HG03175 (cell line): Measurements from ENCODE around the gene EIF3L.

ENCODE experiments used
- ATAC-seq: cut with Tn5 transposase; IDR thresholded peaks from one replicate; pipeline ENCODE4 v1.9.1; 2021; ENCODE audit warnings: mild to moderate bottlenecking, moderate library complexity; ENCODE audit not compliant: unreplicated experiment

The EIF3L gene

DNA sequence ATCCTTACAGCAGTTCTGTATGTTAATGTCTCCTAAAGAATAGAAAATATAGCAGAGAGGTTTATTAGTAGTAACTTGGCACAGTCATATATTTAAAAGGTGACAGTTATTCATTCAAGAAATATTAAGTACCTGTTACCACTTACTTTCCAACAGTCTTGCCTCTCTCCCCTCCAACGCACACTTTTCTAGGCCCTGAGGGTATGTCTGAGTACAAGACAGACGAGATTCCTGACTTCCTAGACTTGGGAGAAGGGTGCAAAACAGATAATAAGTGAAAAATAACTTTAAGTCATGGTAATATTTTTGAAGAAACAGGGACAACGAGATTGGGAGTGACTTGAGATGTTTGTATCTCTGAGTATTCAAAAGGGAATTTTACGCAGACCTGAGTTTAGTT is 1.6 kb downstream of the EIF3L start:
- ATAC-seq, result no peak

DNA sequence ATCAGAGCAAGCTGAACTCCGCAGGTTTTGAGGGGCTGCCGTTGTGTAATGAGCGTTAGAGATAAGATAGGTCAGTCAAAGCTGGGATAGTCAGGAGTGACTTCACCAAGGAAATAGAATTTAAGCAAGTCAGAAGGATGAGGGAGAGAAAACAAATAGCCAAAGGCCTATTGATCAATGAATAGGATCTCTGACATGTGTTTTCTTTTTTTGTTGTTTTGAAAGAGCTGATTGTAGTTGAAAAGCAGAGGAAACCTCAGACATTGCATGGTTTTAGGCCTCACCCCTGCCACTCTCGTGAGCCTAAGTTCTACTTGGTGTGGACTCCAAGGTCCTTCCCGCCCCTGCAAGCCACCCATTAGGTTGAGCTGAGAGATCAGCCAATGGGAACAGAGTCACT is 3.2 kb downstream of the EIF3L start:
- no peak for ATAC-seq

GRCh38 chr22:37854946-37855345 is 5.7 kb downstream of the EIF3L start:
- ATAC-seq, result no peak

GRCh38 chr22:37855462-37855861 is 6.2 kb downstream of the EIF3L start:
- ATAC-seq, result no peak

DNA sequence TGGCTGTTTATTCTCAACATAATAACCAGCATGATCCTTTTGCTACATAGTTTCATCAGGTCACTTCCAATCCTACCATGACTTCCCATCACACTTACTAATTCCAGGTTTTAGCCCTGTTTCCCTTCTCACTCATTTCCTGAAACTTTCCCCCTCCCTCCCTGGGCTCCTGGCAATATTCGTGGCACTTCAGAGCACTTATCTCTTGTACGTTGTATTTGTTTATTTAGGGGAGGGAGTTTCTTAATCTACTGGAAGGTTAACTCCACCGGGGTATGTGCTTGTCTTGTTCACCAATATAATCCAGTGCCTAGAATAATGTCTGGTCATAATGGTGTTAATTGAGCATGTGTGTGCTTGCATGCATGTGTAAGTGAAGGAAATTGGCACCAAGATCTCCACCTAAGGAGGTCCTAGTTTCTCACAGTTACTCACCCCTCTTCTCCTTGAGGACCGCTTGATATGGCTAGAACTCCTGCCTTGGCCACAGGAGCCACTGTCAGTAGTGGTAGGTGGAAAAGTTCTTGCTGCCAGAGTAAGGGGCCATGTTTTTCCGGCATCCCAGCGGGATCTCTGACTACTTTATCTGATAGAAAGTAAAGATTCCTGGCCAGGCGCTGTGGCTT is 11.7 kb downstream of the EIF3L start:
- no peak for ATAC-seq

- ATAC-seq, result no peak
Observed at GRCh38 chr22:37862570-37863325, 13.5 kb downstream of the EIF3L start.

GRCh38 chr22:37865510-37865909 is 16.3 kb downstream of the EIF3L start:
- ATAC-seq, result no peak

- ATAC-seq, result no peak
Observed at GRCh38 chr22:37870273-37870672, 21.1 kb downstream of the EIF3L start.

DNA sequence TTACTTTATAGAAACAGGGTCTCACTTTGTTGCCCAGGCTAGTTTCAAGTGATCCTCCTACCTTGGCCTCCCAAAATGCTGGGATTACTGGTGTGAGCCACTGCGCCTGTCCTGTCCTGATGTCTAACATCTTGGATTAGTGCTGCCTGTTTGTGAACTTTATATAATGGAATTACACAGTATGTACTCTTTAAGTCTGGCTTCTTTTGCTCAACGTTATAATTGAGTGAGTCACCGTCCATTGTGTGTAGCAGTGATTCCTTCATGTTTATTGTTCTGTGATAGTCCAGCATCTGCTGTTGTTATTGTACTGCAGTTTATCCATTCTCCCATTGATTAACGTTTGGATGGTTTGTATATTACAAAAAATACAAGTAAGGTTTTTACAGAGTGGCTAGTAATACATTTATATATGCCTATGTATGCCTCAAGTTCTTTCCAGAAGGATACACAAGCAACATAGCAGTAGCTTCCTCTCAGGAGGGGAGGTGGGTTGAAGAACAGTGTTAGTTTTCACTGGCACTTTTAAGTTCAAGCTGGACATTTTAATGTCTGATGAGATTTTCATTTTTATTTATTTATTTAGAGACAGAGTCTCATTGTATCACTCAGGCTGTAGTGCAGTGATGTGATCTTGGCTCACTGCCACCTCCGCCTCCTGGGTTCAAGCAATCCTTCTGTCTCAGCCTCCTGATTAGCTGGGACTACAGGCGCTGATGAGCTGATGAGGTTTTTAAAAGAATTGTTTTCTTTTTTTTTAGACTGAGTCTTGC is 31.6 kb downstream of the EIF3L start:
- ATAC-seq, result no peak

DNA sequence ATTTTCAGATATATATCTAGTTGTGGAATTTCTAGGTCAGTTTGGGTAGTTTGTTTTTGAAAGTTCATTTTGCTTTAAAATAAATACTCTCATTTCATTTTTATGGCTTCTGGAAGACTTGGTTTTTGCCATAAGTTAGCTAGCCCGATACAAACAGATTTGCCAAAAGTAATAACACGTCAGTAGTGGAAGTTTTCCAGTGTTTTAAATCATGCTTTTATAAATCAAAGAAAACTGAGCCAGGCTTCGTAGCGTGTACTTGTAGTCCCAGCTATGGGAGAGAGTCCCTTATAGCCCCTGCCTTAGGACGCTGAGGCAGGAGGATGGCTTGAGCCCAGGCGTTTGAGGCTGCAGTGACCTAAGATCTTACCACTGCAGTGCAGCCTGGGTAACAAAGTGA is 35.2 kb downstream of the EIF3L start:
- no peak for ATAC-seq

DNA sequence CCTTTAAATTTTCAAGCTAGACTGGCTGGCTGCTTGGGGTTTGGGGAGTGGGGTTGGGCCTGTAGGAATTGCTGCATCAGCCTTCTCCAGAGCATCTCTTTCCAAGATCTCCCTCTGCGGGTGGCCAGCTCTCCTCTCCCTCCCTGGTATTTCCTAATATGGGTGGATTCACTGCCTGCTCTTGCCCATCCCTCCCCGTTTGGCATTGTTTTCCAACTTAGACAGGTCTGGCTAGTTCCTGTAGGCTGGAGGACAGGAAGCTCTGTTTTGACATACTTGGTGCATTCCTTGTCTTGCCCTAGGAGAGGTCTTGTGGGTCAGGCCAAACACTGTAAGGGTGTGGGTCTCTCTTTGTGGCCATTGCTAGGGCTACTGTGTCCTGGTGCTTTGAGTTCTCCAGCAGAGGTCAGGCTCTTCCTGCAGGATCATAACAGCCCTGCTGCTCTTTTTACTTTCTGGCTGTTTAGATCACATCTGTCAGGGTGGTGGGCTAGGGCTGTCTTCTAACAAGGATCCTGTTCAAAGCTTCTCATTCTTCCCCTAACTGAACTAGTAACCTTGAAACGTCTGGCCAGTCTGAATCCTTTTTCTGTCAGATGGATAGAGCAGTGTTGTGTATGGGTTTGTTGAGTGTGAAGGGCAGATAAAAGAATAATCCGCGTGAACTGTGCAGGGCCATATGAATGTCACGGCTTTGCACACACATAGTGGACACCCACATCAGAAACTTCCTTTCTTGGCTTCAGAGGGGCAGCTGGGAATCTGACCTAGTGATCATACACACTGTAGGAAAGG is 38.6 kb downstream of the EIF3L start:
- no peak for ATAC-seq

DNA sequence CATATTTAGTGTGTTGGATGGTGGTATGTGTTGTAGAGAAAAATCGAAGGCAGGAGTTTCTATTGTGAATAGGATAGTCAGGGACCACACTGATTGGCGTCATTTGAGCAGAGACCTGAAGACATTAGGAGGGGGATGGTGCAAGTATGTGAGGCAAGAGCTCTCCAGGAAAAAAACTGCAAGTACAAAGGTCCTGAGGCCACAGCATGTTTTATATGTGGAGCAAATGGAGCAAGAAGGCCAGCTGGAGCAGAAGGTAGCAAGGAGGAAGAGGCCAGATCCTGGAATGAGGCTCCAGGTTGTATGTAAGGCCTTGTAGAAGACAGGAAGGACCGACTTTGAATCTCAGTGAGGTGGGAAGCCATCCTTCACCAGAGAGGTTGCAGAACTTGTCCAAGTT is 42.7 kb downstream of the EIF3L start:
- ATAC-seq, result no peak

DNA sequence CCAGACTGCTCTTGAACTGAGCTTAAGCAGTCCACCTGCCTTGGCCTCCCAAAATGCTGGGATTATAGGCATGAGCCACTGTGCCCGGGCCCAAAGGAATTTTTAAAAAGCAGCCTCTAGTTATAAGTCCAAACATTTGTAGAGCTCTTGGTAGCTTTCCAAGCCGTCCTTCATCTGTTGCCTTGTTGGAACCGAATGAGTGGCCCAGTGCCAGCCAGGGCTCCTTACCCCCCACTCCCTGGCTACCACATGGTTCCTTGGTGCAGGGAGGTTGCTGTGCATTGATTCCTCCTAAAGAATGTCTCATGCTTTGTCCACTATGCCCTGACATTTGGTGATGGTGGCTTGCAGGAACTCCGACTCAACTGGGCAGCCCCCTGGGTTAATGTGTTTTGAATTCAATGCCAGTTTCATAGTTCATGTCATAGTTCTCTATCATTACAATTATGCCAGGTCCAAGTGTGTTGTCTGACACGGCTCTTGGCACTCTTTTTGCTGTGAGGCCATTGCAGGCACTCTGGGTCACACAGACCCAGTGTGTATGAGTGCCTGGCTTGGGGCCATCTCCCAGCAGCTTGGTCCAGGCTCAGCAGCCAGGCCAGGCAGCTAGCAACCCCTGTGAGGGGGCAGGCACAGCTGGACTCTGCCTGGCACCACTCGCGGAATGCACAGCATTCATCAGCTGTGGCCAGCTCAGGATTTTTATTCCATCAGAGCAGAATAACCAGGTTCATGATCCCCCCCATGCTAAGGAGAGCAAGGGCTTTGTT is 43.5 kb downstream of the EIF3L start:
- ATAC-seq, result no peak

GRCh38 chr22:37893583-37893983 is 44.4 kb downstream of the EIF3L start:
- no peak for ATAC-seq

- no peak for ATAC-seq
Observed at GRCh38 chr22:37894939-37895670, 45.9 kb downstream of the EIF3L start.

DNA sequence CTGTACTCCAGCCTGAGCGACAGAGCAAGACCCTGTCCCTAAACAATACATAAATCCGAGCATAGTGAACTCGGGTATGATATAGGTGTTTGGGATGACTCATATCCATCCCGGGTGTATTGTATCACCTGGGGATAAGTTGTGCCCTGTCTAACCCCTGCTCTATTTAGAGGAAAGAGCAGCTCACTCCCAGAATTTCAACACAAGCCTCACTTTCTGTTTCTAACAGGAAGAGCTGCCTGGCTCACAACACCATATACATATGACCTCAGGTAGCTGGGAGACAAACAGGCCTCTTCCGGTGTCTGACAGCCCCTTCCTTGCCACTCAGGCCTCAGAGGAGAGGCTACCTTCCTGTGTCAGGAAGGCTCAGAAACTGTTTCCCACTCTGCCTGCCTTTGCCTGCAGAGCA is 47.0 kb downstream of the EIF3L start:
- ATAC-seq, result peak; percentile 62

DNA sequence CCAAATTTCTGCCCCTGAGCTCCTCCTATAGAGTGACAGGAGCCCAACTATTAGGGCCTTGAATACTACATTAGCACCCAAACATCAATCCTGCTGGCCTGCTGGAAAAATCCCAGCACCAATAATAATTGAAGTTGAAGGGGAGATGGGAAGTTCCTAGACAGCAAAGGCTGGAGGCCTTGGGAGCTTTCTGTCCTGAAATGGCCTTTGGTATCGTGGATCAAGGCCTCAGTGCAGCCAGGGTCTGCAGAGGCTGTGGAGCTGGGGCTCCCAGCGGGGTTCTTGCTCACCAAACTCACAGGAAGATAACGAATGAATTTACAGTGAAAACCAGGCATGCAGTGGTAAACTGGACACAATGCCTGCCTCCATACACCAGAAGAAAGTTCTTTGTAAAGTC is 47.7 kb downstream of the EIF3L start:
- no peak for ATAC-seq

GRCh38 chr22:37897807-37898206 is 48.6 kb downstream of the EIF3L start:
- no peak for ATAC-seq

- no peak for ATAC-seq
Observed at GRCh38 chr22:37898441-37899181, 49.4 kb downstream of the EIF3L start.
